ENCODE measurements around the gene ZNF467.

ZNF467 gene

DNA sequence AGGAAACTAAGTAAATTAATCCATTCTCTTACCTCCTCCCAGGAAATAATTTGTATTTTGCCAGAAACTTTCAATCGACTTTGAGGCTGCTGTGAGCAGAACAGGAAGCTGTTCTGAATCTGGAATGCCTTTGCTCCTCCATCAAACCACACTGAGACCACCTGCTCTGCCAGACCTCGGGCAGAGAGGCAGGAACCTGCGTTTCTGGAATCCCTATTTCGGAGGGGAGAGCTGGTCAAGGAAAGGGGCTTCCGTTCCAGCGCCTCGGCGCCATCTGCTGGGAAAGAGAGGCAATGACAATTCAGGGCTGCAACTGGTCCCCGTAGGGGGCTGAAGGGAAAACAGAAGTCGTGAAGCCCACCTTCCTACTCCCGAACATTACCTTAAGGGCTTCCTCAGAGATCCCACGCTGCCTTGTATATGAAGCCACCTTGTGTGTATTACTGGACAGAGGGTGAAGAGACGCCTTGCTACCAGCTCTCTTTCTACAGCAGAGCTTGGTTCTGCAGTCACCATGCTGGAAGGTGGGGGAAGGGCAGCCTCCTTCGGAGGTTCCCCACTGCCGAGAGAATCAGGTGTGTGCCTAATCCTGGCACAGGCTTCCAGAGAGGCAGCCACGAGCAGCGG, 31.2 kb downstream of the ZNF467 start:
- DNase-seq: peak; percentile 18 to 24

DNA sequence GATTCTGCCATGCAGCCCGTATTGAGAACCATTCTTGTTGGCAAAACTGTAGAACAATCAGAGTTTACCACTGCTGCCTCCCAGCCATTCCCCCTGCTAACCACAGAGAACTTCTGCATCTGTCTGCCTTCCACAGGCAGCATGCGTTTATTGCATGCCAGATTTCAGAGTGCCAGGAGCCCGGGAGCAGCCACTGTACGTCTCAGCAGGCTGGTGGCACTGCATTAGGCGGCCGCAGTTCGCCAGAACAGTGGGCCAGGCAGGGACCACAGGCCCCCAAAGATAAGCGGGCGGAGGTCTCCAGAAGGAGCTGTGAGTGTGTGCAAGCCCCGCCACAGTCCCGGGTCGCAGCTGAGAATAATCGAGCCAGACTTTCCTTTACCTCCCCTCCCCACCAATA, 31.8 kb downstream of the ZNF467 start:
- DNase-seq: no peak

DNA sequence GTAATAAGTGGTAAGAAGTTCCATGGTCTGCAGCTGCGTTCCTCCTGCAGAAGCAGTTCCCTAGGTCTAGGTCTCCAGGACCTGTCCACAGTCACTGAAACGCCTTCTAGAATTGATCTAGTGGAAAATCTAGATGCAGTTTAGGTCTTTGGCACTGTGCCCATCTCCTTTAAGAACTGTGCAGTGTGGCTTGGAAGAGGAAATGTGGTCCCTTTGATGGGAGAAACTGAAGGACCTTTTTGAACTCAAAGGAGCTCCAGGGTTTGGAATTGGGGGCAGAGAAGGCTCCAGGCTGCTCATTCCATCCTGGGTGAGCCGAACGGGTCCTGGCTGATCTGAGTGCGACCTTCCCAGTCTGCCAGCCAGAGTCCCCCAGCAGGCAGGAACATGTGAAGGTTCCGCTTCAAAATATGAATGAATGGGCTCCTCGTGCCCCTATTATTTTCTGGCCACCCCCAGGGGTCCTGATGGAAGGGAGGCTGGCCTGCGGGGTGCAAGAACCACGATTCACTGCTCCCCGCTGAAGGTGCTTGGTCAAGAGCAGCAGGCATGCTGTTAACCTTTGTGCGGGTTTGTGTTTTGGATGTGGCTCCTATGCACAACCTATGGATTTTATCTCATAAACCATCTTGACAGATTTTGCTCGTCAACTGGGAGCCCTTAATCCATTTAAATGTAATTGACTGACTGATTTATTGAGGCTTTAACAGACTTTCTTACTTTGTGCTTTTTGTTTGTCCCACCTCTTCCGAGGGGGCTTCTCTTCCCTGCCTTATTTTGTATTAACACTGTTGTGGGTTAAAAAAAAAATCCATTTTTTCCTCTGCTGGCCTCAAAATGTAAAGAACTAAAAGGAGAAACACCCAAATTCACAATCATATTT, 36.7 kb downstream of the ZNF467 start:
- DNase-seq: no peak

DNA sequence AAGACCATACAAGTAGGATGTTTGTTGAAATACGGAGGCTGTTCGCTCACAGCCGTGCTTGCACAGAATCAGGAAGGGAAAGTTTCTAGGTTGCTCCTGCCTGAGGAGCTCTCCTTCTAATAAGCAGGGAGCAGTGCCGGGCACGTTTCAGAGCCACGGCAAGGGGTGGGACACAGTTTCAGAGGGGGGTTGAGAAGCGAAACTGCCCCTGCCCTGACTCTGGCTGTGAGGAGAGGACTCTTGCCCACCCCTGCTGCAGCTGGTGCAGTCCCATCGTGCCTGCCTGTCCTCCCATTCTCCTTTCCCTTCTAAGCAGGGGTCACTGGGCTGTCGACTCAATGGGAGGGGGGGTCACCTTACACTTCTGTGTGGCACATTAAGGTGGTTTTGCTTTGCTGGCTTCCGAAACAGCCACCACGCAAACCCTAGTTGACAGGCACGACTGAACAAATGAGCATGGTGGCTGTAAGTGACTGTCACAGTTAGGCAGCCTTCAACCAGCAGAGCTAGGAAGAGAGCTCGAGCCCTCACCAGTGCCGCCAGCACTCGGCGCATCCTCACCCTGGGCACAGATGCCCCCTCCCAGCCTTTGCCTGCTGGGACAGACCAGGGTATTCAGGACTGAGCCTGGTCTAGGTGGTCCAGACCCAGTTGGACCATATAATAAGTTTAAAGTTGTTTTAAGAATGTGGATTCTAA, 37.5 kb downstream of the ZNF467 start:
- DNase-seq: no peak

- no peak for DNase-seq
These were observed 38.2 kb downstream of the ZNF467 start for GRCh38 chr7:149735181-149735602.

DNA sequence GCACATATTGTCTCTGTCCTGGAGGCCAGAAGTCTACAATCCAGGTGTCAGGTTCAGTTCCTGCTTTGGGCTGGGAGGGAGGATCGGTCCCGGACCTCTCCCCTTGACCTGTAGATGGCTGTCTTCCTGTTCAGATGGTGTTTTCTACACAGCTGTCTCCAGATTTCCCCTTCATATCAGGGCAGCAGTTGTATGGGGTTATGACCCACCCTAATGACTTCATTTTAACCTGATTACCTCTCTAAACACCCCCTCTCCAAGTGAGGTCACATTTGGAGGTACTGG, 38.7 kb downstream of the ZNF467 start:
- no peak for DNase-seq

DNA sequence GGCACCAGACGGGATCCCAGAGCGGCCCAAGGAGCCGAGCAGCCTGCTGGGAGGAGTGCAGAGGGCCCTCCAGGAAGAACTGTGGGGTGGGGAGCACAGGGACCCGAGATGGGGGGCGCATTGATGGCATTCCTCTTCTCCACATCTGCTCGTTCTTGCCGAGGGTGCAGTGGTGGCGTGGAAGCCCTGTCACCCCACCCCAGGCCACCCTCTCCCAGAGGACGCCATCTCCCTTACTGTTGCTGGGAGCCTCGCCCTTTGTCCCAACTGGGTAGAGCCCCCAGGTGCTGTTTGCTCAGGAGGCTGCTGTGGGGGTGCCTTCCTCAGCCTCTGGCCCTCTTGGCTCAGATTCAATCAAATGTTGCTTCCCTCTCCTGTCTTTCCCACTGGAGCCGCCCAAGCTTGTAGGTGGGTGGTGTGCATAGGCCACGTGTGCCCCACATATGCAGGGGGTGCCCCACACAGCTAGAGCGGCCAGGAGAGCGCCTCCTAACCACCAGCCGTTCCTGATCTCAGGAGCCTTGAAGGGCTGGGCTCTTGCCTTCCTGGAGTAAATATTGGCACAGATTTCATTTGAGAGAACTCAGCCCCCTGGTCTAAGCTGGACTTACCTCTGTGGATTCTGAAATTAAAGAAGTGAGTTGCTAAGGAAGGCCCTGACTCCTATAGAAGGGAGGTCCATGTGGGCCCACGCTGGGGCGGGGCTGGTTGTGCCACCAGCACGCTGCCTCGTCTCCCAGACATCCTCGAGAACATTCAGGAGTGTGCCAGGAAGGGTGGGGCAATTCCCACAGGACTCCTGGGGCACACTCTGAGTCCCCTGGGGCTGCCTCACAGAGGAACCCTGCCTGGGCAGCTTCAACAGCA, 39.2 kb downstream of the ZNF467 start:
- no peak for DNase-seq

- DNase-seq: no peak
These were observed 40.1 kb downstream of the ZNF467 start for GRCh38 chr7:149733131-149733923.

DNA sequence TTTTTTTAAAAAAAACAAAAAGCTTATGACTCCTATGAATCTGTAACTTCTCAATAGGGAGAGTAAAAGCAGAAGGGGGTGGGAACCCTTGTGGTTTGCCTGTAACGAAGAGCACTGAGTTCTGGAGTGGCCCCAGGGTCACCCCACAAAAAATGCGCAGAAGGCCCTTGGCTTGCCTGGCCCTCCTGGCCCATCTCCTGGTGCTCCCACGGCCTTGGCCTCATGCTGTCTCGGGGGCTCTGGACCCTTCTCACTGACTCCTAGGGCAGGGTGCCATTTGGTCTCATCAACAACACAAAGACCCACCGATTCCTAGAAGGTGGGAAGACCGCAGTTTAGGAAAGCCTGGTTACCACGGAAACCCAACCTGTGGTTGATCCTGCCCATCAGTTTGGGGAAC, 40.8 kb downstream of the ZNF467 start:
- no peak for DNase-seq

DNA sequence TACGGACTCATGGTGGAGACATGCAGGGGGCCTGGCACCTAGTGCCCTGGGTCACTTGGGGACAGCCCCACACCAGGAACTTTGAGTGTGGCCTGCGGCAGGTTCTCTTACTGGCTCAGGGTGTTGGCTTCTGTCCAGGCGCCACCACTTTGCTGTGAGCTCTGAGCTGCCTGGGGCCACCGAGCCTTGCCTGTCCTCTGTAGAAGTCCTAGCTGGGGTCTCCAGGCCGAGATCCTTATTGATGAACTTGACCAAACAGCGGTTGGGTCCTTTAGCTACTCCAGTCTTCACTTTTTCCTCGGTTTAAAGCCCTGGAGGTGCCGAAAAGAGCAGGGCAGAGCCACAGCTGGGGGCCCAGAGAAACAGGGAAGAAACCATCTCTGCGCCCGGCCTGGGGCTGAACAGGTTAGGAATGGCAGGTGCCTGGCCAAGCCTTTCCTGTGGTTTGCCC, 41.3 kb downstream of the ZNF467 start:
- DNase-seq: no peak

GRCh38 chr7:149731207-149731955, 42.0 kb downstream of the ZNF467 start:
- no peak for DNase-seq

DNA sequence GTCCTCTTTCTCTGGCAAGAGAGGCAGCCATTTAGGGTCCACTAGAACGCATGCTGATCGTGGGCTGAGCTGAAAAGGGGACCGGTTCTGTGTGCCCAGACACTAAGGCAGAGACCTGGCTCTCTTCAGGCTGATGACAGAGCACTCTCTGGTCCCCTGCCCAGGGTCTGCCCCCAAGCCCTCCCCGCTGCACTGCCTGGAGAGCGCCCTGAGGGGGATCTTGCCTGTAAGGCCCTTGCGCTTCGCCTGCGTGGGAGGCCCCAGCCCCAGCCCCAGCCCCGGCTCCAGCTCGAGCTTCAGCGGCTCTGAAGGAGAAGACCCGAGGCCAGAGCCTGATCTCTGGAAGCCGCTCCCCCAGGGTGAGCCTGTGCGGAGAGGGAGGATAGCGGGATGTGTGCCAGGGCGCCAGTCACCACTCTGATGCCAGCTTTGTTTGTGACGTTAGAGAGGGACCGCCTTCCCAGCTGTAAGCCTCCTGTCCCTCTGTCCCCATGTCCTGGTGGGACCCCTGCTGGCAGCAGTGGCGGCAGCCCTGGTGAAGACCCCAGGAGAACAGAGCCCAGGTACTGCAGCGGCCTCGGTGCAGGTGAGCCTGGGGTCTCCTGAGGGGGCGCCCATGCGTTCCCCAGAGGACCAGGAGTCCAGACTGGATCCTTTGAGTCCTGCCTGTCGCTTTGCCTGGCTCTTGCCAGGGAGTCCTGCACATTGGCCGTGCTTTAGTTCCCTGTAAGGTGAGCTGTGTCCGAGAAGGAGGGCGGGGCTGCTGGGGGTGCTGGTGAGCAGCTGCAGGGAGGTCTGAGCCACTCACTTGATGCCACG, 43.2 kb downstream of the ZNF467 start:
- DNase-seq: no peak

- no peak for DNase-seq
These were observed 43.8 kb downstream of the ZNF467 start for GRCh38 chr7:149729586-149729982.

- DNase-seq: no peak
These were observed 44.7 kb downstream of the ZNF467 start for GRCh38 chr7:149728491-149729375.

DNA sequence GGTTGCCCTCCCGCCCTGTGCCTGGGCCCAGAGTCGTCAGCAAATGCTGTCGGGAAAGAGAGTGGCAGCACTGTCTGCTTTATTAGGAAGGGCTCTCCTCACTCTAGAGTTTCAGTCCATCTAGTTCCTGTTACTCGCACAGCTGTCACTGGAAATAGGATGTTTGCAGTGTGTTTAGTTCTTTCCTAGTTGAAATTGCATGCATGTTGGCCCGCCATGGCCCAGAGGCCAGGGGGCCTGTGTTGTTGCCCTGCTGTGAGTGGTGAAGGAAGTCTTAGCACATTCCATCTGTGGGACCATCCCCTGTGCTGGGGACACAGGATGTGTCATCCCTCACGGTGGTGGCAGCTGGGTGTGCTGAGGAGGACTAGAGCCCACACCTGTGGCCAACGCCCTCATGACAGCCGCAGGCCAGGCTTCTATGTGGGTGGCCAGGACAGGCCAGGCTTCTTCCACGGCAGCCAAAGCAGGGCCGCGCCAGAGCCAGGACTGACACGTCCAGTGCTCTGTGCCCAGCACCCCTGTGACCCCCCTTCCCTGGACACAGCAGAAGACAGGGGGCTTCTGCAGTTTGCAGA, 45.4 kb downstream of the ZNF467 start:
- DNase-seq: no peak

DNA sequence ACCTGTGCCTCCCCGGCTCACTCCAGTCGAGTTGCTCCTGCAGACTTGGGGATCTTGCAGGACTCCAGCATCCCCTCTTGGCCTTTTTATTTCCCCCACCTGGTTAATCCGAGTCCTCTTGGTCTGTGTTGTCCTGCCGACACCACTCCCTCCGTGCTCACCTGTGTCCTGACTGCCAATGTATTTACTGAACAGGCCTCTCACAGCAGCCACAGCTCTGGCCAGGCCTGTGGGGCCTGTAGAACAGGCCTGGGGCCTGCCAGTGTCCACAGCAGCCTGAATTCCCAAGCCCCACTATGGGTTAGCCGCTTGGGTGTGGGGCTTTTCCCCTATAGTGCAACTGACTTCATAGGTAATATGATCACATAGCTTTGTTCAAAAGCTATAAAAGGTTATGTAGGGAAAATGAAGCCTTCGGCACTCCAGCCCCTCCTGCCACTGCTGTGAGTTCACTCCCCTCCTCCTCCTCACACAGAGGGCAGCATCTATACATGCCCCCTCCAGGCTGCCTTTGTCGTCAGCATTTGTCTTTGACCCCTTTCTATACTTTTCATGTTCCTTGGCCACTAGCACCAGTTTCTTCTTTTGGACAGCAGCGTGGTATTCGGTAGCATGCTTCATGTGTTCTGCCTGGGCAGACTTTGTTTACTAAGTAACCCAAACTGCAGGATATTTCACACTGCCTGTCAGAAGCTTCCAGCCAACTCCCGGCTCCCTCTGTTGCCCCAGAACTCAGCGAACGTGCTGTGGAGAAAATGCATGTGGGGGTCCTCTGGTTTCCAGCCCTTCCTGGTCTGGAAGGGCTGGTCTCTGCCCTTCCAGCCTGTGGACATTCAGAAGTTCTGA, 46.1 kb downstream of the ZNF467 start:
- DNase-seq: no peak

DNA sequence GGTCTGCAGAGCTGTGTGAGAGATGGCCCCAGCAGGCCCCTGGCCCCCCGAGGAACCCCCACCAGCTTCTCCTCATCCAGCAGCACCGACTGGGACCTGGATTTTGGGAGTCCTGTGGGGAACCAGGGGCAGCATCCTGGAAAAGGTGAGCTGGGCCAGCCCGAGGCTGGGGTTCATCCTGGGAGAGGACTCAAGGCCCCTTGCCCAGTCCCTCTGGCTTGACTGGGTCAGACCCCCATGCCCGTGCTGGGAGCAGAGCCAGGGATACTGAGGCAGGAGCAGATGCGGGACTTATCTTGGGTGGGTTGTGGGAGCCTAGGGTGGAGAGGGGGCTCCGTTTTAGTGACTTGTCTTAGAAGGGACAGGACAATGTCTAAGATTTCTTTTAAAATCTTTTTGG, 47.5 kb downstream of the ZNF467 start:
- no peak for DNase-seq

DNA sequence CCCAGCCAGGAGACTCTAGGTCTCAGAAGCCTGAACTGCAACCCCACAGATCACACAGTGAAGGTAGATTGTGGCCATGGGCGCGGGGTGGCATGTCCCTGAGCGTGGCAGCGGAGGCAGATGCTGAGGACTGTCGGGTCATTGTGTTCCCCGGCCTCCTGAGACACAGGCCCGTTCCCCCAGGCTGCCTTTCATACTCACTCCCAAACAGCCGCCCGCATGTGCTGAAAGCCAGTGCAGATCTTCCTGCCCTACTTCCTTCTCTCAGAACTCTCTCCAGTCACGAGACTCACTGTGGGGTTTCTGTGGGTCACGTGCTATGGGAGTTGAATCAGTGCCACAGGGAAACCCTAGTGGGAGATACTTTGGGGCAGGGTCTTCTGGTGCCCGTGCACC, 48.0 kb downstream of the ZNF467 start:
- DNase-seq: no peak

Data from NCI-H187 (cell line).